NCI-H460 (cell line): ENCODE data around the gene RPE. TPM values are rescaled to one million over a fixed set of nuclear protein-coding genes. Genes with fewer than 3 reads are reported as not detected.

ENCODE experiments used
- total RNA-seq: library from RNA; depleted of rRNA; stranded (reverse); fragments of >200 nt; shearing (Covaris generic); gene quantifications from 2 replicates; pipeline ENCODE4 v1.2.3, GENCODE V29; 2014; rRNA removed

The RPE gene
- total RNA-seq, 1 experiment from 2014 or later = 87.3 TPM

Other genes starting within 250 kb of the RPE start
- gene UNC80, start 230.8 kb upstream of the RPE start, total RNA-seq = not detected in 2 replicates
- 6.5 and 8.4 TPM in 2 replicates for gene KANSL1L, start 168.8 kb downstream of the RPE start, total RNA-seq
- 0.32 and 0.66 TPM in 2 replicates for gene ACADL, start 222.8 kb downstream of the RPE start, total RNA-seq